NCI-H2107 treated with DMSO at 0.1 percent for 48 hours (cell line): ENCODE measurements around the gene SPATA33.
"Not testable (repeated sequence)": the region's sequence is repeated elsewhere in the genome, so short reads cannot be mapped to it uniquely, and the experiment has no call there.

ENCODE experiments used
- DNase-seq: peaks from one replicate; lab custom pipeline; 2025; ENCODE audit not compliant: unreplicated experiment; lab: John Stamatoyannopoulos, UW

The SPATA33 gene

DNA sequence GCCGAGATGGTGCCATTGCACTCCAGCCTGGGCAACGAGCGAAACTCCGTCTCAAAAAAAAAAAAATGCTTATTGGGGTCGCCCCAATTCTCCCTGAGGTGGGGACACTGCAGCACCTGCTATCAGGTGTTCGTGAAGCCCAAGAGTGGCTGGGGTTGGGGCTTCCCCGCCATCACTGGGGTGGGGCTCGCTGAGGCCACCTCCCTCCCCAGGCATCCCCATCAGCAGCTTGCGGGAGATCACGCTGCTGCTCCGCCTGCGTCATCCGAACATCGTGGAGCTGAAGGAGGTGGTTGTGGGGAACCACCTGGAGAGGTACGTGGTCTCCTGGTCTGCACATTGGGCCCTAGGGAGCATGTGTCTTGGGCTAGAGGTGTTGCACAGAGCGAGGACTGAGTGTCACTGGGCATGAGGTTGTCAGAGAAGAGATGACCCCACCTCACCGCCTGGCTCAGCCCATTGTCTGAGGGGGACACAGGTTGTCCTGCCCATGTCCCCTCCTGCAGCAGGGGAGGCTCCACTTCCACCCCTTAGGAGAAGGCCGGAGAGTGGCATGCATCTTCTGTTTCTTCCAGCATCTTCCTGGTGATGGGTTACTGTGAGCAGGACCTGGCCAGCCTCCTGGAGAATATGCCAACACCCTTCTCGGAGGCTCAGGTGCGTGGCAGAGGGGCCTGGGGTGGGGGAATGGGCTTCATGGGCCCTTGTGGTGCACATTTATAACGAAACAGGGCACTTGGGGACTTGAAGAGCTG, 33.8 kb downstream of the SPATA33 start:
- no peak for DNase-seq

DNA sequence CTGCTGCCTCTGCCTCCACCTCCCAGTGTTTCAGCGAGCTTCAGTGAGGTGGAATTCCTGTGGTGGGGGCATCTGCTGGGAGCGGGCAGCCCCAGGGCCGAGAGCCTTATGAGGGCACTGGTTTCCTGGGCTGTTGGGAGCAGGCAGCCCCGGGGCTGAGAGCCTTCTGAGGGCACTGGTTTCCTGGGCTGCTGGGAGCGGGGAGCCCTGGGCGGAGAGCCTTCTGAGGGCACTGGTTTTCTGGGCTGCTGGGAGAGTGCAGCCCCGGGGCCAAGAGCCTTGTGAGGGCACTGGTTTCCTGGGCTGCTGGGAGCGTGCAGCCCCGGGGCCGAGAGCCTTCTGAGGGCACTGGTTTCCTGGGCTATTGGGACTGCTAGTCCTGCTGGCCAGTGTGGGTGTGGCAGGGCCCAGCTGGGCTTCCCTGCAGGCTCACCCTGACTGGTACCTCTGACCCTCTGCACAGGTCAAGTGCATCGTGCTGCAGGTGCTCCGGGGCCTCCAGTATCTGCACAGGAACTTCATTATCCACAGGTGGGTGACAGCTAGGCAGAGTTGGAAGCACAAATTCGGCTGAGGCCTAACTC, 34.4 kb downstream of the SPATA33 start:
- no peak for DNase-seq

DNA sequence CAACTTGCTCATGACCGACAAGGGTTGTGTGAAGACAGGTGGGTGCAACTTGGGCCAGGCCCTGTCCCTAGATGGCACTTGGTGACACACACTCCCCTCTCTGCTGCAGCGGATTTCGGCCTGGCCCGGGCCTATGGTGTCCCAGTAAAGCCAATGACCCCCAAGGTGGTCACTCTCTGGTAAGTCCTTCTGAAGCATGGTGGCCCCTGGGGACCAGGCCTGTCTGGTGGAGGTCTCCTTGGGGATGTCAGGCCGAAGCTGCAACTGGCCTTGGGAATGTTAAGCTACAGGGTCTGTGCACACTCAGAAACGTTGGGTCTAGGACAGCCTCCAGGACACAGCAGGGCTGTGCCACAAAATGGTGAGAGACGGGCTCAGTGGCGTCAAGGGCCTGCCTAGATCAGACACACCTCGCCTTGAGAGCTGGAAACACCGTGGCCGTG, 35.7 kb downstream of the SPATA33 start:
- DNase-seq: no peak

DNA sequence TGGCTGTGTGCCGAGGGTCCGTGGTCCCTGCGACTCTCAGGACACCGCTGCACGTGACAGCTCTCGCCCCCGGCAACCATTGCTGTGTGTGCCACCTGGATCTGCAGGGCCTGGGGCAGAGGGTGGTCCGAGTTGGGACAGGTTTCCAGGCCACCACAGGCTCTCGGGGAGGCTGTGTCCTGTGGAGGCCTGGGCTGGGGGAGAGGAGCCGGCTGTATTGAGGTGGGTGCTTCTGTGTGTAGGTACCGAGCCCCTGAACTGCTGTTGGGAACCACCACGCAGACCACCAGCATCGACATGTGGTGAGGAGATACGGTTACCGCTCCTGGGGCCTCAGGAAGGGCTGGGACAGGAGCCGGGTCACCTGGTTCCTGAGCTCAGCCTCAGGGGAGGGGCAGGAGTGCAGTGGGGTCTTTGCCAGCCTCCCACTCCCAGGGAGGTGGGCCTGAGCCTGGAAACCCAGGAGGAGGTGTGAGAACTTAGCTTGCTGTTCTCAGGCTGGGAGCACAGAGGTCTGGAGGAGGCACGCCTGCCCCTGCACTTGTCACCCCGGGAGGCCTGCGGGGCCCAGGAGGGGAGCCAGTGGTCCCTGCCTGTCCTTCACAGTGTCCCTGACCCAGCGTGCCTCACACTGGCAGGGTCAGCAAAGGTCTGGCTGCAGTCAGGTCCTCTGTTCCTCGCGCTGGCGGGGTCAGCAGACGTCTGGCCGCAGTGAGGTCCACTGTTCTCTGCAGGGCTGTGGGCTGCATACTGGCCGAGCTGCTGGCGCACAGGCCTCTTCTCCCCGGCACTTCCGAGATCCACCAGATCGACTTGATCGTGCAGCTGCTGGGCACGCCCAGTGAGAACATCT, 36.5 kb downstream of the SPATA33 start:
- no peak for DNase-seq

DNA sequence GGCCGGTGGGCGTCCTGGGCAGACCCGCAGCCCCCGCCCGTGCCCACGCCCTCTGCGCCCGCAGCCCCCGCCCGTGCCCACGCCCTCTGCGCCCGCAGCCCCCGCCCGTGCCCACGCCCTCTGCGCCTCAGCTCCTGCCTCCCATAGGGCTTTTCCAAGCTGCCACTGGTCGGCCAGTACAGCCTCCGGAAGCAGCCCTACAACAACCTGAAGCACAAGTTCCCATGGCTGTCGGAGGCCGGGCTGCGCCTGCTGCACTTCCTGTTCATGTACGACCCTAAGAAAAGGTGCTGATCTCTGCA, 37.1 kb downstream of the SPATA33 start:
- DNase-seq: not testable (repeated sequence)

DNA sequence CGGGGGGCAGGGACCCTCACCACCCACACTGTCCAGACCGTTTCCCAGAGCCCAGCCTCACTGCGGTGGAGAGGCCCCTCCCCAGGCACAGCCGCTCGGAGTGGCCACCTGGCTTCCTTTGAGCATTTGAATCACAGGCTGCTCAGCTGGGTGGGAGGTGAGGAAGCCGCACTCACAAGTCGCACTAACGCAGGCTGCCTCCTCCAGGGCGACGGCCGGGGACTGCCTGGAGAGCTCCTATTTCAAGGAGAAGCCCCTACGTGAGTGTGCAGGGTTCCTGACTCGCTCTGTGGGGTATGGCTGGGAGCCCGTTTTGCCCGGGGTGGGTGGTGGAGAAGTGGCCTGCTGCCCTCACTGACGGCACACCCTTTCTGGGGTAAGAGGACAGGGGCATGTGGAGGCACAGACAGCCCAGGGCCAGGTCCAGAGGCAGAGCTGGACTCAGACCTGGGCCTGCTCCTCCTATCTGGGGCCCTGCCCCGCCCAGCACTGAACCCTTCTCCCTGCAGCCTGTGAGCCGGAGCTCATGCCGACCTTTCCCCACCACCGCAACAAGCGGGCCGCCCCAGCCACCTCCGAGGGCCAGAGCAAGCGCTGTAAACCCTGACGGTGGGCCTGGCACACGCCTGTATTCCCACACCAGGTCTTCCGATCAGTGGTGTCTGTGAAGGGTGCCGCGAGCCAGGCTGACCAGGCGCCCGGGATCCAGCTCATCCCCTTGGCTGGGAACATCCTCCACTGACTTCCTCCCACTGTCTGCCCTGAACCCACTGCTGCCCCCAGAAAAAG, 37.6 kb downstream of the SPATA33 start:
- DNase-seq: no peak

DNA sequence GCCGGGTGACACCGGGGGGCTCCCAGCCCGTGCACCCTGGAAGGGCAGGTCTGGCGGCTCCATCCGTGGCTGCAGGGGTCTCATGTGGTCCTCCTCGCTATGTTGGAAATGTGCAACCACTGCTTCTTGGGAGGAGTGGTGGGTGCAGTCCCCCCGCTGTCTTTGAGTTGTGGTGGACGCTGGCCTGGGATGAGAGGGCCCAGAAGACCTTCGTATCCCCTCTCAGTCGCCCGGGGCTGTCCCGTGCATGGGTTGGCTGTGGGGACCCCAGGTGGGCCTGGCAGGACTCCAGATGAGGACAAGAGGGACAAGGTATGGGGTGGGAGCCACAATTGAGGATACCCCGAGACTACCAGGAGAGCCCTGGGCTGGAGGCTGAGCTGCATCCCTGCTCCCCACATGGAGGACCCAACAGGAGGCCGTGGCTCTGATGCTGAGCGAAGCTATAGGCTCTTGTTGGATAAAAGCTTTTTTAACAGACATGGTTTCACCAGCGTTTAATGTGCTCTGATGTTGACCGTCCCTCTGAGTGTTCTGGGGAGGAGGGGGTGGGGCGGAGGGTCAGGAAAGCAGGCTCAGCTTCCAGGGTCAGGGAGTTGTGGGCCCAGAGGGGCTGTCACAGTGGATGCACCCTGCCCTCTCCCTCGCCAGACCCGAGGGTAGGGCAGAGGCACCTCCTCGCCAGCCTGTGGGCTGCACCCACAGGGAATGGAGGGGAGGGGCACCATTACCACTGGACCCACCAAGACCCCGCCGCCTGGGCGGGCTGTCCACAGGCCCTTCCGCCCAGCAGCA, 38.4 kb downstream of the SPATA33 start:
- DNase-seq: no peak

DNA sequence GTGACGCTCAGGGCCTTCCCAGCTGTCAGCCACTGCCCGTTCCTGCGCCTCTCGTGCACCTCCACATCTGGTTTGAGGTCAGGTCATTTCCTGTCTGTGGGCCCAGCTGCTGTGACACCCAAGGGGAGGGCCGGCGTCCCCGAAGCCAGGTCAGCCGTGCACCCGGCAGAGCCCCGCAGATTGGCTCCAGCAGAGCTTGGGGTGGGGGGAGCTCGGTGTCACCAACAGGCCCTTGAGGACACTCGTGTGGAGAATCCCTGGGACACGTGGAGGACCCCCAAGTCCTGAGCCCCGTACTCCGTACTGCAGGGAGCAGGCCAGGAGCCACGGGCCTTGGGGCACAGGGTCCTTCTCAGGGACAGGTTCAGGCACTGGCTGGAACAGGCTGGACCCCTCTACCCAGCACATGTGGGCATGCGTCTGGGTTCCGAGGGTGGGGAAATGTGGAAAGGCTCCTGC, 39.1 kb downstream of the SPATA33 start:
- no peak for DNase-seq

DNA sequence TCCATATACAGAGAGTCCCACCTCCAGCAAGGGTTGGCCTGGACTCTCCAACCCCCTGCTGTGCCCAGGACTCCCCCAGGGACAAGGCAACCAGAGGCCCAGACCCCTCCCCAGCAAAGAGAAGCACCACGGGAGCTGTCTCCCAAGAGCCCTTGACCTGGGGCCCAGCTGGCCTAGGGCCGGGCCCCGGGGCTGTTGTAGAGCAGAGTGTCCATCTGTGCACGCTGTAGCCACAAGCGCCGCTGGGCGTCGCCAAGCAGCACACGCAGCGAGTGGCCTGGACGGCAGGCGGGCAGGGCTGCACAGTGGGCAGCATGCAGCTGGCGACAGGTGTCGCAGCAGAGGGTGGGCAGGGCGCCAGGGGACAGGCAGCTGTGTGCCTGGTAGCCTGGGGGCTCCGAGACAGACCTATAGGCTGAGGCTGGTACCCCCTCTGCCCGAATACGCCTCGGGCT, 39.6 kb downstream of the SPATA33 start:
- DNase-seq: peak; percentile 20

DNA sequence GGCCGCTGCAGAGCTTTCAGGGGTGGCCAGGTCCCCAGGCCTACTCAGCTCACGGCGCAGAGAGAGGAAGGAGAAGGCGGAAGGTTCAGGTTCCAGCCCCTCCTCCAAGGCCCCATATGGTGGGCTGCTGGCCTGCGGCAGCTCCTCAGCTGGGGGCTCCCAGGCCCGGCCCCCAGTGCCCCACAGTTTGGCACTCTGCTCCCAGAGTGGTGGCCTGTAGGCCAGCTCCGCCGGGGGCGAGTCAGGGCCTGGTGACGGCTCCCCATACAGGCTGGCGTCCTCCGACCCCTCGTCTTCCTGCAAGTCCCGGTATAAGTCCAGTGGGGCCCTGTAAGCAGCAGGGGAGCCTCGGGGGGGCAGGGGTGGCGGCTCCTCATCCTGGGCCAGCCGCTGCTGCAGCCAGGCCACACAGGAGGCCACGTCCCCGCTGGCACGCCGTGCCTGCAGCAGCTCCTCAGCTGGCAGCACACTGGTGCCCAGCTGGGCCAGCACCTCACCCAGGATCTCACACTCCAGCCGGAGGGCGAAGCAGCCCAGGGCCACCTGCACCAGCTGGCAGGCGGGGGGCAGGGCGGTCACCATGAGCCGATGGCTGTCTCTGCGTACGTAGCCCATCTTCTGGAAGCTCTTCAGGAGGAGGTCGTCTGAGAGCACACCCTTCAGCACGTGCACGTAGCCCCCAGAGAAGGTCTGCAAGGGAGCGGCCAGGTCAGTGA, 40.1 kb downstream of the SPATA33 start:
- DNase-seq: no peak

DNA sequence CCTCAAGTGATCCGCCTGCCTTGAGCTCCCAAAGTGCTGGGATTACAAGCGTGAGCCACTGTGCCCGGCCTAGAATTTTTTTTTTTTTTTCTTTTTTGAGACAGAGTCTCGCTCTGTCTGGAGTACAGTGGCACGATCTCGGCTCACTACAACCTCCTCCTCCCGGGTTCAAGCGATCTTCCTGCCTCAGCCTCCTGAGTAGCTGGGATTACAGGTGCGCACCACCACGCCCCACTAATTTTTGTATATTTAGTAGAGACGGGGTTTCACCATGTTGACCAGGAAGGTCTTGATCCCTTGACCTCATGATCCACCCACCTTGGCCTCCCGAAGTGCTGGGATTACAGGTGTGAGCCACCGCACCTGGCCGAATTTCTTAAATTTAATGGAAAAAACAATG, 41.1 kb downstream of the SPATA33 start:
- DNase-seq: not testable (repeated sequence)

DNA sequence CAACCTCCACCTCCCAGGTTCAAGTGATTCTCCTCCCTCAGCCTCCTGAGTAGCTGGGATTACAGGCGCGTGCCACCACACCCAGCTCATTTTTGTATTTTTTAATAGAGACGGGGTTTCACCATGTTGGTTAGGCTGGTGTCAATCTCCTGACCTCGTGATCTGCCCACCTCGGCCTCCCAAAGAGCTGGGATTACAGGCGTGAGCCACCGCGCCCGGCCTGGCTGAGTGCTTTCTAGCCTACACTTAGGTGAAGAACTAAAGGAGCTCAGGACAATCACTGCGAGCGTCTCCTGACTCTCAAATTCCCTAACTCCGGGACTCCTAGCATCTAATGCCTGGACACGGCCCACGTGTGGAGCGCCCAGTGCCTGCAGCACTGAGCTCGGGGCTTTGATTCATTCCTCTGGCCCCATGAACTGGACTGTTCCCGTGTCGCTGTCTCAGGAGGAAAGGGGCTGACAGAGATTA, 42.0 kb downstream of the SPATA33 start:
- not testable (repeated sequence) for DNase-seq

DNA sequence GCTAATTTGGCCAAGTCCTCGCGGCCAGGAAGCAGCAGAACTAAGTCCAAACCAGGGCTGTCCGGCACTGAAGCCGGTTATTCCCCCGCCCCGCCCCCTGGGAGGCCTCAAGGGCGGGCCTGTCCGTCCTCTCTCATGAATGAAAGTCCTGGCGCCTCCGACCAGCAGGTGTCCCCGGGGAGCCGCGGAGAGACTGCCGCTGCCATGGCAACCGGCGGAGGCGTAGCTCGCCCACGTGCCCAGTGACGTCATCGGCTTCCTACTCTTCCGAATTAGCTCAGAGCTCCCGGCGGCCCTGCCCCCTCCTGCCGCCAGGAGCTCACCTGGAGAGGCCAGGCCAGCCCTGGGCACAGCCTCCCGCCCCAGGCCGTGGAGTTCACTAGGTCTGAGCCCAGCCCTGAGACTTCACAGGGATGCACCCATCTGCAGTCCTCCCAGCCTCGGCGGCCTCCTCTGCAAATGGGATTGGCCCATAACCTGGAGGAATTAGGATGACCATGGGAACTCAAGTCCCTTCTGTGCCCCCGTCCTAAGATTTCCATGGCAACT, 42.5 kb downstream of the SPATA33 start:
- peak; percentile 95 for DNase-seq

DNA sequence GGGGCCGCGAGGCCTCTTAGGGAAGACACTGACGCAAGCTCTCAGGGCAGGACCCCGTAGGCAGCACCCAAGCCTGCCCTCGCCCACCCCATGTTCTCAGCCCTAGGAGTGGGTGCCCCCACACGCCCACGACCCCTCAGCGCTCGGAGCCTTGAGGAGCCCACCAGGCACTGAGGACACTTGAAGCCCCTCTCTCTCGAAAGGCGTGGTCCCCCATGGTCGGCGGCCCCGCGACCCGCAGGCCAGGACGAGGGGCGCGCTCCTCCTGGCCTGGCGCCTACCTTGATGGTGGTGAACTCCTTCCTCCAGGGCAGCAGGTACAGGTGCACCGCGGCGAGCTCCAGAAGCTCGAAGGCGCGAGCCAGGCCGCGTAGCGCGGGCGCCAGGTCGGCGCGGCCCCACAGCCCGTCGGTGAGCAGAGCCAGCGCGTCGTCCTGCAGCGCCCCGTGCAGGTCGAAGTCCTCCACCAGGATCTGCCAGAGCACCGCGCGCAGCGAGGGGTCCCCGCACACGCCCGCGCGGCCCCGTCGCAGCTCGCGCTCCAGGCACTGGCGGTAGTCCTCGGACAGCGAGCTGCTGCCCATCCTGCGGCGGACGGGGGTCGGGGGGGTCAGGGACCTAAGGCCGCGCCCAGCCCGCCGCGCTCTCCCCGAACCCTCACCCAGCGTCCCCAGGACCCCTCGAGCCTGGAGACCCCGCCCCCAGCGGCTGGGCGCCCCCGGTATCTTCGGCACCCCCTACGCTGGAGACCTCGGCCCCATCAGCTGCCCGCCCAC, 43.2 kb downstream of the SPATA33 start:
- peak; percentile 18 for DNase-seq

DNA sequence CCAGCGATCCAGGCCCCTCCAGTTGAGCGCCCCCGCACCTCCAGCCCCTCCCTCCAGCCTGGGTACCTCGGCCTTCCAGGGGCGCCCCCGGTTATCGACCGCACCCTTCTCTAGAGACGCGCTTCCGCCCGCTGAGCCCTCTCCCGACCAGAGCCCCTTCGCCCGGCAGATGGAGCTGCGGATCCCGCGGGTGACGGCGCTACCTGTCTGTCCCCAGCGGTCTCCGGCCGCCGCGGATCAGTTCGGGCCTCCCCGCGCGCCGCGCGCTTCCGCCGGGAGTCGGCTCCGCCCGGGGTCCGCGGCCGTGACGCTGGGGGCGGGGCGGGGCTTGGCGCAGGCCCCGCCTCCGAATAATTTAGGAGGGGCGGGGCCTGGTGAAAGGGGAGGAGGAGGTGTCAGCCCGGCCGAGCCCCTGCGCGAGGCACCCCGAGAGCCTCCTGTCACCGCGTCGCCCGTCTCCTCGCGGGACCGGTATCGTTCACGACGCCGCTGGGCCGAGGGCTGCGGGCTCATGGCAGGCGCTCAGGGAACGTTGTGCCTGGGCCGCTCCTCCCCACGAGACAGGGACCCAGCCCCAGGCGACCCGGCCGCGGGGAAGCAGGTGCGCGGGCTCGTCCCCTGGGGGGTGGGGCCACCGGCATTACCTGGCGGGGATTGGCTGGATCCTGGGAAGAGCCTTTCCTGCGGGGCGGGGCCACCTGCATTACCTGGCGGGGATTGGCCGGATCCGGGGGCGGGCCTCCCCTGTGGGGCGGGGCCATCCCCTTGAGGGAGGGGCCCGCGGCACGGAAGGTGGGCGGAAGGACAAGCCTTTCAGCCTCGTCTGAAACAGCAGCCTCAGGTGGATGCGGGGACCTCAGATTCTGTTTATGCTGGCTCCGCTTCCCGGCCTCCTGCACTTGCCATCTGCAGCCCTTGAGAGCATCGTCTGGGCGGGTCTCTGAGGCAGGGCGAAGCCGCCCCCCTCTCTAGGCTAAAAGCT, 44.1 kb downstream of the SPATA33 start, which contains the start of gene SPATA2L:
Gene SPATA2L (minus strand): TSS at position 281 of the 982 bp plus-strand sequence. CDS start 473 bp downstream, outside the sequence.
- peak; percentile 88 for DNase-seq

DNA sequence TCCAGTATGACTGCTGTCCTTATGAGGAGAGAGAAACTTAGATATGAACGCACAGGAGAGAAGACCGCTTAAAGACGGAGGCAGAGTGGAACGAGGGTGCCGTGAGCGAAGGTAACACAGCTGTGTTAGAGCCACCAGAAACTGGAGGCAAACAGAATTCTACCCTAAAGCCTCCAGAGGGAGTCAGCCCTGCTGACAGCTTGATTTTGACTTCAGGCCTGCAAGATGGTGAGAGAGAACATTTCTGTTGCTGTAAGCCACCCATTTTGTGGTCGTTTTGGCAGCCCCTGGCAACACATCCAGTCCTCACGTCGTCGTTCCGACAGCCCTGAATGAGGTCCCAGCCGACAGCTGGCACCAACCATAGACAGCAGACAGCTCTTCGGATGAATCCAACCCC, 46.6 kb downstream of the SPATA33 start:
- DNase-seq: no peak

DNA sequence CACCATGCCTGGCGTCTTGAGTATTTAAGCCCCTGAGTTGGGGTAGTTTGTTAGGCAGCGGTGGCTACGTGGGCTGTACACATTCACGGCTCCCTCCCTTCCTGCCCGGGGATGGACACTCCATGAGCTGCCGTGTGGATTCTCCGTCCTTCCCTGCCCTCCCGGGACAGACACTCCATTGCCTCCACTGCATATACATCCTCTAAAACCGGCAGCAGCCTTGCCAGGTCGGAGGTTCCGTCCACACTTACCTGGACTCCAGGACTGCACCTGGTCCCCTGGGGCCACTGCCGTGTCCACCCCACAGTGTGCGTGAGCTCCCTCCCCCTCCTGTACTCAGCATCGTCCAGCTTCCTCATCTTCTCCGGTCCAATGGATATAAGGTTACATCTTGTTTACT, 47.4 kb downstream of the SPATA33 start:
- no peak for DNase-seq
